Measurements from ENCODE around the gene ZBTB16.

ZBTB16 gene

DNA sequence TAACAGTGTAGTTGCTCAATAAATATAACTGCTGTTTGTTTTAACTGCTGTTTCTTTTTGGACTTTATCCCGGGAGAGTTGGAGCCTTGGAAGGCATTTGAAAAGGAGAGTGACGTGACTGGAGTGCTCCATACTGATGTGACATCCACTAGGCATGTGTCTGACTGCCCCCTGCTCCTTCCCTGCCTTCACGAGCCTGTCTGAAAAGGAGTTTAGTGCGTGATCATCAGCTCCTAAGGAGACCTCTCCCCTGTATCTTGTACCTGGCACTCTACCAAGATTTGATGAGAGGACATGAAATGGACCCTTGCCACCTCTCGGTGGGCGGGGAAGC, 22.9 kb downstream of the ZBTB16 start:
- in situ Hi-C loops (cut with MboI; ENCODE audit: low sequenced_read_pairs) = no loop called here

DNA sequence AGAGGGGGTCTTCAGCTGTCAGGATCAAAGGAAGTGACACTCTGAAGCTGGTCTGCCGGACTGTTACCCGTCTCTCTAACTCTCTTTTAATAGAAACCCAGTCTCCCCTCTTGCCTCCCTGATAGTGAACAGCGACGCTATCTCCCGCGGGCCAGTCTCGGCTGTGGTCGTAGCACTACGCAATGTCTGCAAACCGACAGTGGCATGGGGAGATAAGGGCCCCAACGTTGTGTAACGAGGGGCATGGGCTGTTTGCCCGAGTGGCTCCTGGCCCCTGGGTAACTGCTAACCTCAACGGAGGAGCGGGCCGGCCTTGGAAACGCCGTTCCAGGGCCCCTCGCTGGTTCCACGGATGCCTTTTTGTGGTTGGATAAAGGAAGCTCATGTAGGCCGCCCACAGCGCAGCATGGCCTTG, 23.3 kb downstream of the ZBTB16 start:
- in situ Hi-C loops (cut with MboI; ENCODE audit: low sequenced_read_pairs) = no loop called here

DNA sequence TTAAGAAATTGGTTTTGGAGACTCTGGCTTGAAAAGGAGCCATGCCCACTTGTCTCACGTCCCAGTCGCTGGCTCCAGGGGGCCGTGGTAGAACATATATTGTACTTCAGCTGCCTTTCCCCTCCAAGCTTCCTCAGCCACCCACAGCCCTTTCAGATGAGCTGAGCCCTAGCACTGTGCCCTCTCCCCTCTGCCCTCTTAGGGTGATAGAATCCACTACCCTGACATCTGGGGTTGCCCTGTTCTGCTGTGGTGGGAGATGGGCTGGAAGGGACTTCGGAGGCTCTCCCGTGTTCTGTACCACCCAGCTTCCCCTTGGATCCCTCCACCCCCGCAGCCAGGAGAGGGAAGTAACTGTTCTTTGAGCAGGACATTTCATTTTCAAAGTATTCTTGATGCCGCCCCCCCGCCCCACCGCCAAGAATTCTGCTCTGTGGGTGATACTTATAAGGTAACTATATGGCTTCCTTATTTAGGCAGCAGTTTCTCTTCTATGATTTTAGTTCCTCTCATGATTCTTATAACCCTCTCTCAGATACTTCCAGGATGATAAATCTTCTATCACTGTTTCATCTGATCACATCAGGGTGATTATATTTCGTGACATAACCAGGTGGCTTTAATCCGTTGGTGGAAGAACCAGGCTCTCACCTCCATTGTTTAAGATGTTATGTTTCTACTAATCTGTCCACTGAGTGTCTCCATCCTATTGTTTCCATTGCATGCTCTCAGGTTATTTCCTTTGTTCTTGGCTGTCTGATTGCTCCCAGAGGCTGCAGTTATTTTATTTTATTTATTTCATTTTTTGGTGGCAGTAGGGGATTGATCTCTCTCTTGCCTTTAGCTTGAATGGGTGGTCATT, 24.1 kb downstream of the ZBTB16 start:
- in situ Hi-C loops (cut with MboI; ENCODE audit: low sequenced_read_pairs) = no loop called here

DNA sequence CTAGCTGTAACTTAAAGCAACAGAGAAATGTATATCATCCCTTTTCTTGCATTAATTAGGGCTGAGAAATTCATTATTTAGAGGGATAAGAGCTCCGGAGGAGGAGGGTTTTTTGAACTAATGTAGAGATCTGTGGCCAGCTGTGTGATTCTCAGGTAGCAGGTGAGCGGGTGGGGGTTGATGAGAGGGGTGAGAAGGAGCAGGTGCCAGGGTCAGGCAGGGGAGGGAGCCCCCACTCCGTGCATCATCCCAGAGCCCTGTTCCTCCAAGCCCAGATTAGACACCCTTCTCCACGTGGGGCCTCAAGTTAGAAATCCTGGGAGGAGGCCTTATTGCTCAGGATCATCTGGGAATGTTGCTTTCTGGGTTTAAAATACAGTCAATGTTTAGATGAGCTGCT, 24.9 kb downstream of the ZBTB16 start:
- in situ Hi-C loops (cut with MboI; ENCODE audit: low sequenced_read_pairs) = no loop called here

DNA sequence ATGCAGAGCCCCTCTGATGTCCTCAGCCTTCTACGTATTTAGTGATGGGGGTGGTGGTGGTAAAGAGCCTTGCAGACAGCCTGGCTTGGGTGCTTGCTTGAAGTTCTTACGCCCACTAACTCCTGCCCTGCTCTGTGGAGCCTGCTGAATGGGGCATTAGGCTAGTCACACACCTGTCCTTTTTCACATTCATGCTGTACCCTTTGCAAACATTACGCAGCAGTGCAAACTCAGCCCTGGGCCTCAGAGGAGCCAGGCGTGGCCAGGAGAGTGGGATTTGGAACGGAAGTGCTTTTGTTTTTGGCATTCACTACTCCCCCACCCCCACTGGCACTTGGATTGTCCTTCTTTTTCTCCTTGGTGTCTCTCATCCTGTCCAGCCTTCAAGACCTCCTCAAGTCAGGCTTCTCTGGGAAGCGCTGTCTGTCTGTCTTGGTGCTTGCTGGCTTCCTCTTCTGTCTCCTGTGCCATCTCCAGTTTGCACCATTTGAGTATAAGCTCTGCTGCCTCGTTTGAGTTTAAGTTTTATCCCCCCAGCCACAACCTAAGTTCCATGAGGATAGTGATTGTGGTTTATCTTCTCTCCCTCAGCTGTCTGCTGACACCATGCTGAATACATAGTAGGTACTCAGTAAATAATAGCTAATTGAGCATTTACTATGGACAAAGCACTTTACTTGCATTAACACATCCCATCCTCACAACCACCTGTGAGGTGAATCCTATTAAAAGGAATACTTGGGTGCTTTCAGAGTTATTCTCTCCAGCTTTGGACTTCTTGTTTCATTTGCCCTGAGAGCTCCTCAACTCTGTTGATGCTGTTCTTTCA, 26.7 kb downstream of the ZBTB16 start:
- in situ Hi-C loops (cut with MboI; ENCODE audit: low sequenced_read_pairs) = no loop called here

DNA sequence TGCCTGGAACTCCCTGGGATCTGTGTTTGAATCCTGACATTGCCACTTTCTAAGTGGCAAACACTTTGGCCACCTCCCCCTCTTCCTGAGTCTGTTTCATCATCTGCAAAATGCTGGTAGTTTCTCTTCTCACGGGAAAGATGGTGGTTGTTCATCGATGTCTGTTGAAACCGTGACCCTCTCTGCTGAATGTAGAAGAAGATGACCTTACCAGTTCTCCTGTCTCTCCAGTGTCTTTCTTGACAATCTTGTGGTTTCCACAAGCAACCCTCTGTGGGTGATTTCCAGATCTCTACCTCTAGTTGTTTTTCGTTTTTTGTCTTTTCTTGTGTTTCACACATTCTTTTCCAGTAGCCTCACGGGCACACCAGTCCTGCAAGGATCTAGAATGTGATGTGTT, 27.5 kb downstream of the ZBTB16 start:
- in situ Hi-C loops (cut with MboI; ENCODE audit: low sequenced_read_pairs) = no loop called here

DNA sequence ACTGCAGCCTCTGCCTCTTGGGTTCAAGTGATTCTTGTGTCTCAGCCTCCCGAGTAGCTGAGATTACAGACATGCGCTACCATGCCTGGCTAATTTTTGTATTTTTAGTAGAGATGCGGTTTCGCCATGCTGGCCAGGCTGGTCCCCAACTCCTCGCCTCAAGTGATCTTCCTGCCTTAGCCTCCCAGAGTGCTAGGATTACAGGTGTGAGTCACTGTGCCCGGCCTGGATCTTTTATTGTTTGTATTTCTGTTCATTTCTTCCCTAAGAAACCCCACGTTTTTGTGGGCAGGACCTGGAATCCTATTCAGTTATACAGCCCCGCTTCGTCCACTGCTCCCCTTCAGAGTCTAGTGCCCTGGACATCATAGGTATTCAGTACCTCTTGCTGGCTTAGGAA, 28.7 kb downstream of the ZBTB16 start:
- in situ Hi-C loops (cut with MboI; ENCODE audit: low sequenced_read_pairs) = no loop called here

DNA sequence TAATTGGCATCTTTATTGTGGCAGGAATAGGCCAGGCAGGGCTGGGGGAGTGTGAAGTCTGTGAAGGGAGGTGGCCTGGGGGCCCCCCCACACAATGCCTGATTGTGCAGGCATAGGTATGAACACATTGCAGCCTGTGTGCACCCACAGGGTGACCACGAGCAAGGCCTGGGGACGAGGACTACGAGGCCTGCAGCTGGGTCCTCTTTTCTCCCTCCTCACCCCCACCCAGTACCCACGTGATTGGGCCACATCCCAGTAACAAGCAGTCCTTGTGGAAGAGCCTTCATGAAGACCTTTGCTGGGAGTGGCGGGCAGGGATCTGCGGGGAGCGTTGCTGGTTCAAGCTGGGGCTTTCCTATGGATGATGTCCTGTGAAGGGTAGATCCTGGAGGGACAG, 29.3 kb downstream of the ZBTB16 start:
- in situ Hi-C loops (cut with MboI; ENCODE audit: low sequenced_read_pairs) = no loop called here

DNA sequence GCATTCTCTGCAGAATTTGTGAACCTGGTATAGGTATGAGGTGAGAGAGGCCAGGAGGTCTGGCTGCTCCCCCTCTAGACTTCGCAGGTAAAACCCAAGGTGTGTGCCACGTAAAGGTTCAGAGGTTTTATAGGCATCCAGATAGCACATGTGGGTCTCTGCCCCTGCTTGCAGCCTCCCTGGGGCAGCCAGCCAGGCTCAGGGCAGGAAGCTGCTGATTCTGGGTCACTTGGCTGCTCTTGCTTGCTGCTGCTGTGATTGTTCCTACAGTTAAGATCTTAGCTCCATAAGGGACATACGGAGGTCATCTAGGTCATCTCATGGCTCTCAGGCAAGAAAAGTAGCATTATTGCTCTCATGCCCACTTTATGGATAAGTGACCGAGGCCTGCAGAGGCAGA, 30.2 kb downstream of the ZBTB16 start:
- in situ Hi-C loops (cut with MboI; ENCODE audit: low sequenced_read_pairs) = no loop called here

DNA sequence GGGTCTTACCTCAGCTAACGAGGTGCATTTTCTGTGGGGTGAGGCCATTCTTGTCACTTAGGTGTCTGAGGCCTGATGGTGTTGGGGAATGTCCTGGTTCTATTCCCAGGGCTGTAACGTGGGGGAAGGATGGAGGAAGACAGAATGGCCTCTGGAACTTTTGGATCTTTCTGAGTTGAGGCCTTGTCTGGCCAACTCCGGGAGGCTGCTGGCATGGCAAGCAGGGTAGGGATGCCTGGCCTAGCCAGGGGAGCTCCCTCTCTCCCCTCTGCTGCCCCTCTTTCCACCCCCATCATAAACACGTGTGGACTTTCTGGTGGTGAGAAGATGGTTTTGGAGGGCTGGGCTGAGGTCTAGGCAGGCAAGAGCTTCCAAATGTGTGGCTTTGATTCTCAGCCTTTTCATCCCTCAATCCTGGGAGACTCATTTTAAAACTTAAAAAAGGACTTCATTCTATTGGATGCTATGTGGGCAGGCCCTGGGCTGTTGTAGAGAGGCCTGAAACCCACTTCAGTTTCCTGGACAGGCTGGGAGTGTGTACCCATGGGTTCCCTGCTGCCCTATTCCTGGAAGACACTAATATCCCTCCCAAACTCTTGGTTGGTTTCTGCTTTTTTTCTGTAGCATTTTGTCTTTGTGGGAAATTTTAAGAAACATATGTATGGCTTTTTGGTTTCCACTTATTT, 30.9 kb downstream of the ZBTB16 start:
- in situ Hi-C loops (cut with MboI; ENCODE audit: low sequenced_read_pairs) = no loop called here

DNA sequence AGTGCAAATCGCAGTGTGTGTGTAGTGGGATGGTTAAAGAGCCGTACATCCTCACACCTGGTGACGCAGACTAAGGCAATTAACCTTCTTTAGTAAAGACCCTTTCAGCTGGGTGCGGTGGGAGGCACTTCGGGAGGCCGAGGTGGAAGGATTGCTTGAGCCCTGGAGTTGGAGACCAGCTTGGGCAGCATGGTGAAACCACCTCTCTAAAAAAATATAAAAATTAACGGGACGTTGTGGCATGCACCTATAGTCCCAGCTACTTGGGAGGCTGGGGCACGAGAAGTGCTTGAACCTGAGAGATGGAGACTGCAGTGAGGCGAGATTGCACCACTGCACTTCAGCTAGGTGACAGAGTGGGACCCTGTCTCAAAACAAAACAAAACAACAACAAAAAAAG, 31.5 kb downstream of the ZBTB16 start:
- in situ Hi-C loops (cut with MboI; ENCODE audit: low sequenced_read_pairs) = no loop called here

DNA sequence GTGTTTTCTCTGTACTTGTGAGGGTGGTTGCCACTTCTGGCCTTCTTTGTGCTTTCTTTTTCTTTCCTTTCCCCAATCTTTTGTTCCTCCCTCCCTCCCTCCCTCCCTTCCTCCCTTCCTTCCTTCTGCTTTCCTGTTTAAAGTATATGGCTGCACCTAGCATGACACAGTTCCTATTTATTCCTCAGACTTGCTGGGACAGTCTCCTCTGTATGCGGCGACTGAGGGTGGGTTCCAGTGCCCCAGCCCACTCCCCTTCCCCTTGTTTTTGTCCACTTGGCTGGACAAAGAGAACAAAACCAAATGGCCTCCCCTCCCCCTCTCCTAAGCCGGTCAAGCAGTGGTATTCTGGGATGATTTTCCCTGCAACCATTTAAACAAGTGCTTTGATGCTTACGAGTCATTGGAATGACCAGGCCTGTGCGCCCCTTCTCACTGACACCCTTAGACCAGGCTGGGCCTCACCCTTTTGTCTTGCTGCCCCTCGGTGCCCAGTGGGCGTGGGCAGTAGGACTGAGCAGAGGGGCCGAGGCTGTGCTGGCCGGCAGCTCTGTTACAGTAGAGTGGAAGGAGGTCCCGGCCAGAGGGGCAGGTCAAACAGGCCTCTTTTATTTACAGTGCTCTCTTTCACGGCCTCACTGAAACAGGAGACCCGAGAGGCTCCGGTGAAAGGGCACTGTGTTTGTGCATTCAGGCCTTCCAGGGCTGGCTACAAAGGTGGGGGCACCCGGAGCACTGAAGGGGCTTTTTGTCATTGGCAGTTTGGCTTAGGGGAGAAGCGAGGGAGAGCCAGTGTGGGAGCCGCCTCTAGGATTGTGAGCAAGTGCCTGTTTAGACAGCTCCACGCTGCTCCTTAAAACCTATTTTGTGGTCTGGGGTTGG, 32.2 kb downstream of the ZBTB16 start:
- in situ Hi-C loops (cut with MboI; ENCODE audit: low sequenced_read_pairs) = no loop called here

DNA sequence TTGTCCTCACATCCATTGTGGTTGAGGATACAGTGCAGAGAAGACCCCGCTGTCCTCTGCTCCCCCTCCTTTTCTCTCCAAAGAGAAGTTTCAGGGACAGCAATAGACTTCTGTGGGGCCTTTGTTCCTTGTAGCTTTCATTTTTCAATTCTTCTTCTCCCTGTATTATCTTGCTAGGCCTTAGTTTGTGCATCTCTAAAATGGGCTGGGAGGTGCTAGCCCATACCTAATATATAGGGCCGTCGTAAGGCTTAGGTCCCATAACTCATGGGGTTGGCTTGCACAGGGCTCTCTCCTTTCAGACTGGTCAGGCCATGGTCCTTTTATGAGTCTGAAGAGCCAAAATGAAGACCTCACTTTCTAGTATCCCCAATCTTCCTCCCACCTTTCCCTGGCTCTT, 33.0 kb downstream of the ZBTB16 start:
- in situ Hi-C loops (cut with MboI; ENCODE audit: low sequenced_read_pairs) = no loop called here

DNA sequence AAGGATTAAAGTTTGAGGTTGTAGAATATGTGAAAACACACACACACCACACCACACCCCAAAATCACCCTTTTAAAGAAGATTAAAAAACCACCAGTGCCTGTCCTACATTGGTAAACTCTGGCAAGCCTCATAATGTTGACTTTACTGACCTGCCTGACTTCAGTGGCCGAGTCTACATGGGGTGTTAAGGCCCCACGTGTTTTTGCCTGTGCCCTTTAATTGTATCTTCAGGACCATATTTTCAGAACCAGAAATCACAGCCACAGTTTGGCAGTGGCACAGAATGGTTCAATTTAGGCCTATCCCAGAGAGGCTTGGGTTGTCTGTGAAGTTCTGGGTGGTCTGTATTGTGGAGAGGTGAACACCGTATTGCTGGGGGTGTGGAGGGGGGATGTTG, 33.4 kb downstream of the ZBTB16 start:
- in situ Hi-C loops (cut with MboI; ENCODE audit: low sequenced_read_pairs) = no loop called here

DNA sequence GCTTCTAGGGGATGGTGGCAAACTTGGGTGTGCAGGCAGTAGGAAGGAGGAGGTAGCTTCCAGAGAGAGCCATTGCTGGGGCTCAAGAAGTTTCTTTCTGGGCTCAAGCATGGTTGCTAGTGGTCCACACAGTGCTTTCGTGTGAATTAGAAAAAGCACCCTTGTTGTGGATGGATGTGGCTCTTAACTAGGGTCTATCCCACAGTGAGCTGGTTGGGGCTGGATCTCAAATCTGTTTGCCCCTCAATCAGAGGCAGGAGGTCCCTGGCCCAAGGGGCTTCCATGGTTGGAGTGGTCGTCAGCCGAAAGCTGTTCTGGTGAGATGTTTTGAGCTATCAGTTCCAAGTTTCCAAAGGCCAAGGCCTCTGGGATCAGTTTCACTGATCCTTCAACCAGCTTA, 35.0 kb downstream of the ZBTB16 start:
- in situ Hi-C loops (cut with MboI; ENCODE audit: low sequenced_read_pairs) = no loop called here

DNA sequence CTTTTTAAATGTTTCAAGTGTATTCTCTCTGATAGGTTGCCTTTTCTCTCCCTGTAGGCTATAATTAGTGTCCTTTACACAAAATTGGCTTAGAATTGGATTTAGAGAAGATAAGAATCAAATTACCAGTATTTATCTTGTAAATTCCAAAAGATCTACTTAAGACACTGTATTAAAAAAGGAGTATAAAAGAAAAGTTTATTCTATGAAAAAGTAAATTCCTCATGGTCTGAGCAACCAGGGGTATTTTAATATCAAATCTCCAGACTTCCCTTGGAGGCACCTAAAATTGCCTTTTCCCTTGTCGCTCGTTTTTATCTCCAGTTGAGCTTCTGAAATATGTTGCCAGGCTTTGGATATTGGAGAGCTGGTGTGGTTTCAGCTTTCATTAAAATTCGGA, 36.4 kb downstream of the ZBTB16 start:
- in situ Hi-C loops (cut with MboI; ENCODE audit: low sequenced_read_pairs) = no loop called here

DNA sequence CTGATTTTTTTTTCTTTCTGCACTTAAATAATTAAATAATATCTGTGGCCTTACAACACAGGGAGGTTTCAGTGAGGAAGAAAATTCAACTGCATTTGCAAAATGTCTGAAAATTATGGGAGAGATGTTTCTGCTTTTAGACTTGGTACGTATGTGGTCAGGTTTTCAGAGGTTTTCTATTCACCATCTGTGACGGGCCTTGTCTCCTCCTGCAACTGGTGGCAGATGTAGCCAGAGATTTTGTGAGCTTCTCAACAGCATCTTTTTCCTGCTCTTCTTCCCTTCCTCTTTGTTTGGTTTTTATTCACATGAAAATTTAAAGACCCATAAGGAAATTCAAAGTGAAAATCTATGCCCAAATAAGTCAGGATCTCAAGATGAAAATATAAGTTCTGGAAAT, 38.3 kb downstream of the ZBTB16 start:
- in situ Hi-C loops (cut with MboI; ENCODE audit: low sequenced_read_pairs) = no loop called here

DNA sequence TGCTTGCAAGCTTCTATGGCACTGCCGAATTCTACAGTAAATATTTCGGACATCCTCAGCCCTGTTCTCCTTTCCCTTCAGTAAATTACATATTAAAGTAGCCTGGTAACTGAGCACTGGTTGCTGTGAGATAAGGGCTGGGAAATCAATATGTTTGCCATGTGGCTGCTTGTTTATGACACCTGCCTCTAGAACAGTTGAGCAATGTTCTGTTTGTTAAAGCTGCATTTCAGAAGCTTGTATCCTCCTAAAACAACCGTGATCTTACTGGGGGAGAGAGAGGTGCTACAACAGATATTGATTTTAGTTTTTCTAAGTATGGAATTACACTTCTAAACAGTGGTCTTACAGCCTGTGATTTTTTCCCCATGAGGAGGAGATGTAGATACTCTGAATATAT, 39.4 kb downstream of the ZBTB16 start:
- in situ Hi-C loops (cut with MboI; ENCODE audit: low sequenced_read_pairs) = no loop called here

DNA sequence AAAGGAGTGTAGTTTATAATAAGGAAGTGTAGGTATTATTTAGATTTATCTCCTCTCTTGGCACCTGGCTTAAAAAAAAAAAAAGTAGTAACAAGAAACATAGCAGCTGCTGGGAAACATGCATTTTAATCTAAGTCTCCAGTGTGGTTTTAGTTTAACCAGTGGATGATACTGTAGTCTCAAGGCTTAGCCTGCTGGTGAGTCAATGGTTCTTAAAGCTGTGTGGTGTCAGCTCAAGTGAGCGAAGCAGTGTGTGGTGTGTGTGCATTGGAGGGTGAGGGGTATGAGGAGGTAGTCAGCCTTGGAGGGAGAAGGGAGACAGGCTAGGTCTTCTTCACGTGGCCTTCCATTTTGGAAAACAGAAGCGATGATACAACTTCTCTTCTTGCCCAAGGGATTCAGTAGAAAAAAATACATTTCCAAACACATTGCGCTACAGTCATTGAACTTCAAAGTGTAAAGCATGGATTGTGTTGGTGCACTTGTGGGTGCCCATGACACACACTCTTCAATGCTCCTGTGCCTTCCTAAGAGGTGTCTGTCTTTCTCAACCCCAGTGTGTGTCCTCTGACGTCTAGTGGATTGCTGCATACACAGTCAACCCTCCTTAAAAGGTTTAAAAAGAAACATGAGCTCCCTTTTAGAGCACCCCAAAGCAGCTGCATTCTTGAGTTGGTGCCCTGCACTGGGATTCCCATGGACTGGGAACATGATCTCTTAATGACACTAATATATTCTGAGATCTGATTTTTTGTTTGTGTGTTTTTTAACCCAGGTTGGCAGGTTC, 40.1 kb downstream of the ZBTB16 start:
- in situ Hi-C loops (cut with MboI; ENCODE audit: low sequenced_read_pairs) = no loop called here
